Mesendoderm (in vitro differentiated cells): ENCODE measurements around the gene IMMT.

ENCODE experiments used
- DNase-seq: peaks from one replicate; pipeline ENCODE4 v3.0.0; 2013
- H2AK5ac ChIP-seq: 2 replicates; pipeline ENCODE4 v1.6.1; 2013; ENCODE audit warnings: low read length, inconsistent platforms
- H2BK120ac ChIP-seq: 2 replicates; pipeline ENCODE4 v1.6.1; 2013; ENCODE audit warnings: low read depth, mild to moderate bottlenecking, low read length, moderate library complexity, mixed read lengths
- H2BK15ac ChIP-seq: replicated peaks from 2 replicates; pipeline ENCODE4 v1.6.1; 2013; ENCODE audit warnings: low read depth, mild to moderate bottlenecking, moderate library complexity
- H2BK5ac ChIP-seq: 2 replicates; pipeline ENCODE4 v1.6.1; 2013; ENCODE audit warnings: low read length, inconsistent platforms
- H3K18ac ChIP-seq: 2 replicates; pipeline ENCODE4 v1.6.1; 2013; ENCODE audit warnings: mild to moderate bottlenecking, low read length, mixed read lengths
- H3K23ac ChIP-seq: one replicate; pipeline ENCODE4 v1.6.1; 2013; ENCODE audit warnings: low read length
- H3K27ac ChIP-seq: 2 replicates; pipeline ENCODE4 v1.5.1; 2013; ENCODE audit warnings: low read depth, mild to moderate bottlenecking, inconsistent platforms, low read length, moderate library complexity
- H3K27me3 ChIP-seq: 2 replicates; pipeline ENCODE4 v1.6.1; 2013; ENCODE audit warnings: low read length, control low read depth, mild to moderate bottlenecking, inconsistent platforms; ENCODE audit not compliant: insufficient read depth, poor library complexity
- H3K36me3 ChIP-seq: 2 replicates; pipeline ENCODE4 v1.6.1; 2013; ENCODE audit warnings: low read length, inconsistent platforms; ENCODE audit not compliant: control insufficient read depth, insufficient read depth
- H3K4ac ChIP-seq: one replicate; pipeline ENCODE4 v1.6.1; 2013; ENCODE audit warnings: low read depth, mild to moderate bottlenecking, low read length, moderate library complexity
- H3K4me1 ChIP-seq: 2 replicates; pipeline ENCODE4 v1.6.1; 2013; ENCODE audit warnings: low read depth, low read length, inconsistent platforms; ENCODE audit not compliant: control insufficient read depth
- H3K4me2 ChIP-seq: 2 replicates; pipeline ENCODE4 v1.6.1; 2013; ENCODE audit warnings: low read length
- H3K4me3 ChIP-seq: 2 replicates; pipeline ENCODE4 v1.5.1; 2013; ENCODE audit warnings: mild to moderate bottlenecking, low read length
- H3K56ac ChIP-seq: one replicate; pipeline ENCODE4 v1.6.1; 2013; ENCODE audit warnings: low read length
- H3K79me1 ChIP-seq: 2 replicates; pipeline ENCODE4 v1.6.1; 2013; ENCODE audit warnings: low read length, inconsistent platforms
- H3K79me2 ChIP-seq: 2 replicates; pipeline ENCODE4 v1.6.1; 2013; ENCODE audit warnings: mild to moderate bottlenecking, low read length; ENCODE audit not compliant: control insufficient read depth, insufficient read depth
- H3K9ac ChIP-seq: 2 replicates; pipeline ENCODE4 v1.6.1; 2013; ENCODE audit warnings: low read length, inconsistent platforms
- H4K5ac ChIP-seq: one replicate; pipeline ENCODE4 v1.6.1; 2013; ENCODE audit warnings: low read length
- H4K8ac ChIP-seq: one replicate; pipeline ENCODE4 v1.6.1; 2013; ENCODE audit warnings: low read depth, mild to moderate bottlenecking, control low read depth, low read length, moderate library complexity
- WGBS: extraction: QIAGEN DNeasy Blood & Tissue Kit; methylation state at CpG from one replicate; pipeline ENCODE4 v1.1.7; 2013; ENCODE audit warnings: low lambda C conversion rate, missing lambda C conversion rate; ENCODE audit not compliant: insufficient coverage; ENCODE audit errors: extremely low coverage; 5-methylcytosine and 5-hydroxymethylcytosine counted together

The IMMT gene

DNA sequence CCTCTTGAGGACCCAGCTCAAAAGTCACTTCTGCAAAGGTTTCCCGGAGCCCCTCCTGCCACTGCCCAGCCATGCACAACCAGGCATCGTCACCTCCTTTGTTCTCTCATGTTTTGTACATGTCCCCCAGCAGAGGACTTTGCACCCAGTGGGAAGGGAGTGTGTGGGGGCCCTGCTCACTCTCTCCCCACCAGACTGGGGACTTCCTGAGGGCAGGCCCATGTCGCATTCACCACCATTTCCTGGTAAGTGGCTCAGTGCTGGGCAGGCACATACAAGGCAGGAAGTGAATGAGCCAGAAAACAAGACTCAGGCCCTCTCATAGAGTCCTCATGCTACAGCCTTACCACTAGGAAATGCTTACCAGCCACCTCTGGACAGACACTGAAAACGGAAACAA is 22.9 kb upstream of the IMMT start:
- Histone ChIP-seq H3K23ac (no peak overlapping the region), H3K4ac (no peak overlapping the region), H3K79me1 (no peaks in the 10 kb centered on the region), H4K8ac (no peak overlapping the region), H3K27me3 (no peaks in the 10 kb centered on the region), H2AK5ac (no peak overlapping the region), H2BK5ac (no peak overlapping the region), H3K9ac (no peak overlapping the region), H3K56ac (no peak overlapping the region), H3K4me1 (peaks cover 4% of the 10 kb centered on the region), H3K36me3 (no peaks in the 10 kb centered on the region), H3K79me2 (no peaks in the 10 kb centered on the region), H2BK120ac (no peak overlapping the region), H3K18ac (no peak overlapping the region), H3K4me3 (no peak overlapping the region), H3K27ac (no peak overlapping the region), H4K5ac (no peak overlapping the region), H3K4me2 (no peak overlapping the region), H2BK15ac (no peak overlapping the region)
- no CpG with 5 or more reads among the region's 4 CpGs for WGBS
- DNase-seq, result no peak

DNA sequence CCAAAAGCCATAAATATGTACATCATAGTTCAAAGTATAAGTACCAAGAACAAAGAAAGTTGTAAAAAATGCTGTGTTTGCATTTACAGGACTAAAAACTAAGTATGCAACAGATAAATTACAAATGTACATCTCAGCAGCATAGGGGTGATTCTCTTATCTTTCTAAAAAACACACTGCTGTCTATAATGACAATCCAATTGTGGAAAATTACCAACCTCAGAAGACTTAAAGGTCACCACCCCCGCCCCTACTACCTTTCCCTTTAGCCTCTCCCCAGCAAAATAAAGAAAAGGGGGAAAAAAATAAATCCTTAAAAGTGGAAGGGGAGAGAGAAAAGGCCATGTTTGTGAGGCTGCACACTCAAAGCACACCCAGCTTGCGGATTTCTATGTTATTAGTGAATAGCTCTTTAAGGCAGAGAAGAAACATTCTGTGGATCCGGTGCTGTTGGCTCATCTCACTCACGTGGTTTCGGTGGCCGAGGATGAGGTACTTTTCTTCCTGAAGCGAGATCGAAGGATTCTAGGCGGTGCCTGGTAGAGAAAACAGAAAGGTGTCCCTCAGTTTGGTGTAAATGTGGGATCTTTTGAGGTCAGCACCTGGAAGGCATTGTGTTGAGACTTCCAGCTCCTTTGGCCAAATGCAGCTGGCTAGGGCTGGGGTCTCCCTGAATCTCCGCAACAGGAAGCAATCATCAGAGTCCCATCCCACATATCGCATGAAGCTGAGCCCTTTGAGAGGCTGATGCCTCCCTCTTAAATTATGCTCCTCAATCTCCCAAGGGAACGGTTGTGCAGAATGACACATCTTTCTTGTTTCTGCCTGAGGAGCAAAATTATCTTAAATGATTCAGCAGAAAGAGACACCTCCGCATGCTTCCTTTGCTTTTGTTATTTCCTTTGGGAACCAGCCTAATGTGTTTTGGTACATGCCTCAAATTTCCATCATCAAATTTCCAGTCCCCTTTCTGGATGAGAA is 21.6 kb upstream of the IMMT start:
- Histone ChIP-seq H3K79me1 (no peaks in the 10 kb centered on the region), H3K79me2 (no peaks in the 10 kb centered on the region), H3K9ac (no peak overlapping the region), H3K27ac (no peak overlapping the region), H3K4me3 (no peak overlapping the region), H3K23ac (no peak overlapping the region), H3K56ac (no peak overlapping the region), H2BK5ac (no peak overlapping the region), H3K18ac (no peak overlapping the region), H2BK120ac (no peak overlapping the region), H2BK15ac (no peak overlapping the region), H3K27me3 (no peaks in the 10 kb centered on the region), H3K4me1 (no peaks in the 10 kb centered on the region), H3K4ac (no peak overlapping the region), H2AK5ac (no peak overlapping the region), H3K4me2 (no peak overlapping the region), H4K5ac (no peak overlapping the region), H4K8ac (no peak overlapping the region), H3K36me3 (peaks cover 2% of the 10 kb centered on the region)
- WGBS, result no CpG with 5 or more reads among the region's 13 CpGs
- no peak for DNase-seq

DNA sequence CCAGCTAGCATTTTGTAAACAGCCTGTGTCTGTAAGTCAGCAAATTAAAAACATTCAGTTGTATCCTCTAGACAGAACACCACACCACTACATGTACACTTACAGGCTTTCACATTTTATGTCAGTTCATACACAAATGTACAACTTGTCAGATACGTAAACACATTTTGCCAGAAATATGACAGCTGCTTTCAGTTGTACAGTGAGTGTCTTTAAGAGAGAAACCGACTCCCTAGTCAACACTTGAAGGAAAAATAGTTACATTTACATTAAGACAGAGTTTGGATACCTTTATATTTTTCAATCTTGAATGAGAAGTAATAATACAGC is 19.2 kb upstream of the IMMT start:
- Histone ChIP-seq H3K56ac (no peak overlapping the region), H2BK5ac (no peak overlapping the region), H3K9ac (no peak overlapping the region), H3K36me3 (peaks cover 3% of the 10 kb centered on the region), H3K79me2 (no peaks in the 10 kb centered on the region), H4K8ac (no peak overlapping the region), H3K27ac (no peak overlapping the region), H4K5ac (no peak overlapping the region), H2BK15ac (no peak overlapping the region), H2AK5ac (no peak overlapping the region), H3K4me2 (no peak overlapping the region), H3K79me1 (no peaks in the 10 kb centered on the region), H3K4me1 (no peaks in the 10 kb centered on the region), H2BK120ac (no peak overlapping the region), H3K23ac (no peak overlapping the region), H3K4ac (no peak overlapping the region), H3K18ac (no peak overlapping the region), H3K4me3 (no peak overlapping the region), H3K27me3 (no peaks in the 10 kb centered on the region)
- WGBS, result no CpG with 5 or more reads among the region's 2 CpGs
- no peak for DNase-seq

DNA sequence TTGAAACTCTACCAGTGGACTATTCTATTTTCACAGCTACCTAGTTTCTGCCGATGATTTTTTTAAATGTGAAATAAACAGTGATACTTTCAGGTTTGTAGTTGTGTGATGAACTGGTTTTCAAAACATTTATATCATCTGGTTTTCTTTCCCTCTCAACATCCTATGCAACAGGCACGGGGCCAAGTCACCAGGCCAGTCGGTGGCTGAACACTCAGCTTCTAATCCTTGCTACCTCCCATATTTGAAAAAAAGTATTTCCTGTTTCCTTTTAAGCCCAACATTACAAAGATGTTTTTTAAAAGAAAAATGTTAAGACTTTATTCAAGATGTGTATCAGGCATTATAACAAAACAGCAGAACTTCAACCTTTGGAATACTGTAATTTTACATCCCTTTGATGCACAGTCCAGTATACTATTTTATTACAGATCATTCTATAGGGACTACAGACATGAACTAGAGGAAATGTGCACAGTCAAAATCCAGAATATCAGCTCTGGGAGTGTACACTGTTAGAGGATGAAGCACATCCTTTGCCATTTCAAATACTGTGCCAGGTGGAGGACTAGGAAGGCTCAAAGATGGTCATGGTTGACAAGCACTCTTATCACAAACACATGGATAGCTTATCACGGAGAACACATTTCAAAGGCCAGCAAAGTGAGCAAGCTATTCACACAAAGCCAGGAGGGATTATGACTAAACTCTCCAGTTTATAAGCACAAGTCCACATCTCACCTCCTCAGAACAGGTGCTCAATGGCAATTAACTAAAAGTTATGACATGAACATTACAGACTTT is 18.6 kb upstream of the IMMT start:
- Histone ChIP-seq H3K4ac (no peak overlapping the region), H4K8ac (no peak overlapping the region), H2BK15ac (no peak overlapping the region), H3K79me1 (no peaks in the 10 kb centered on the region), H3K23ac (no peak overlapping the region), H3K18ac (no peak overlapping the region), H3K4me1 (no peaks in the 10 kb centered on the region), H2AK5ac (no peak overlapping the region), H3K4me3 (no peak overlapping the region), H3K9ac (no peak overlapping the region), H3K27ac (no peak overlapping the region), H3K56ac (no peak overlapping the region), H2BK120ac (no peak overlapping the region), H2BK5ac (no peak overlapping the region), H3K79me2 (no peaks in the 10 kb centered on the region), H3K36me3 (peaks cover 3% of the 10 kb centered on the region), H3K4me2 (no peak overlapping the region), H4K5ac (no peak overlapping the region), H3K27me3 (no peaks in the 10 kb centered on the region)
- WGBS, result no CpG with 5 or more reads among the region's 4 CpGs
- DNase-seq, result no peak

DNA sequence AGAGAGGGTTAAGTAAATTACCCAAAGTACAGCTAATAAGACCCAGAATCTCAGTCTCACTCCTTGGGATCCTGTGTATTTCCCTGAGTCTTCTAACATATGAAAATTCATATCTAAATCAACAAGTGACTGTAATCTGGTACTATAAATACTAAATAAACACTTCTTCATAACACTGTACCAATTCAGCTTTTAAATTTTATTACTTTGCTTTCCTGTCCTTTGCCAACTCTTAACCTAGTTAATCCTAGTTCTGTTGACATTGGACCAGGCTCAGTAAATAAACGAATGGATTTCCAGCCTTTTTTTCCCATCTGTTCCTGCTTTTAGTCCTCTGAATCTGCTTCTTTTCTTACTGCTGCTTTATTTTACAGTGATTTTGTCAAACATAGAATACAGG is 17.8 kb upstream of the IMMT start:
- Histone ChIP-seq H3K27me3 (no peaks in the 10 kb centered on the region), H4K8ac (no peak overlapping the region), H2BK15ac (no peak overlapping the region), H3K56ac (no peak overlapping the region), H2BK5ac (no peak overlapping the region), H3K4me3 (no peak overlapping the region), H2AK5ac (no peak overlapping the region), H2BK120ac (no peak overlapping the region), H3K18ac (no peak overlapping the region), H3K4me1 (no peaks in the 10 kb centered on the region), H3K23ac (no peak overlapping the region), H3K36me3 (peaks cover 3% of the 10 kb centered on the region), H4K5ac (no peak overlapping the region), H3K9ac (no peak overlapping the region), H3K79me1 (no peaks in the 10 kb centered on the region), H3K4ac (no peak overlapping the region), H3K27ac (no peak overlapping the region), H3K4me2 (no peak overlapping the region), H3K79me2 (no peaks in the 10 kb centered on the region)
- no peak for DNase-seq
- WGBS, result no CpG with 5 or more reads among the region's 1 CpG
